Ovary (tissue), 3 donors: Measurements from ENCODE around the gene SHISA2.

Experiments used
- CTCF ChIP-seq, 3 donors: fragments of 450-650 bp in 2 of 3; fragments of 200-600 bp in 1 of 3; IDR thresholded peaks; one replicate each; pipeline versions ENCODE4 v1.5.1 to v1.8.0; 2016 to 2022; ENCODE audit warnings: antibody characterized with exemption in 3 of 3, mild to moderate bottlenecking in 1 of 3
- POLR2A ChIP-seq: fragments of 450-650 bp; IDR thresholded peaks from one replicate; pipeline ENCODE4 v1.6.1; 2017; ENCODE audit warnings: antibody characterized with exemption, mild to moderate bottlenecking, moderate library complexity
- donor health status: DM: no; HTN: no; CAD: no.

GRCh38 chr13:26019251-26019650, 32.6 kb downstream of the SHISA2 start:
- TF ChIP-seq POLR2A, result no peak
- TF ChIP-seq CTCF (IDR thresholded peaks at IDR 0.05), result no peak
